Measurements from ENCODE around the gene CGNL1. TPM values are rescaled to one million over a fixed set of nuclear protein-coding genes. Genes with fewer than 3 reads are reported as not detected.

Gene CGNL1
- total RNA-seq, 1 donor from 2014 or later = 2.8 TPM

- no peak for TF ChIP-seq CTCF (IDR thresholded peaks at IDR 0.05; ENCODE audit: insufficient read depth, low read length, poor library complexity, severe bottlenecking)
- Histone ChIP-seq H3K36me3 (ENCODE audit: control insufficient read depth, insufficient read depth, low read length) (no peaks in the 10 kb centered on the region), H3K27me3 (ENCODE audit: control insufficient read depth, insufficient read depth, low read length) (no peaks in the 10 kb centered on the region), H3K4me3 (ENCODE audit: low read depth, low read length) (no peak overlapping the region)
- no peak for DNase-seq (ENCODE audit: low read depth)
Observed at GRCh38 chr15:57405133-57405532, 28.8 kb downstream of the CGNL1 start.

- no peak overlapping the region for H3K4me3 ChIP-seq (ENCODE audit: low read depth, low read length)
- no peak for TF ChIP-seq CTCF (IDR thresholded peaks at IDR 0.05; ENCODE audit: insufficient read depth, low read length, poor library complexity, severe bottlenecking)
- no peaks in the 10 kb centered on the region for H3K36me3 ChIP-seq (ENCODE audit: control insufficient read depth, insufficient read depth, low read length)
- no peak for DNase-seq (ENCODE audit: low read depth)
- H3K27me3 ChIP-seq (ENCODE audit: control insufficient read depth, insufficient read depth, low read length) = no peaks in the 10 kb centered on the region
Observed at GRCh38 chr15:57406062-57406772, 29.9 kb downstream of the CGNL1 start.

GRCh38 chr15:57410373-57410772 lies 34.1 kb downstream of the CGNL1 start:
- Histone ChIP-seq H3K36me3 (ENCODE audit: control insufficient read depth, insufficient read depth, low read length) (no peaks in the 10 kb centered on the region), H3K4me3 (ENCODE audit: low read depth, low read length) (no peak overlapping the region), H3K27me3 (ENCODE audit: control insufficient read depth, insufficient read depth, low read length) (no peaks in the 10 kb centered on the region)
- TF ChIP-seq CTCF (IDR thresholded peaks at IDR 0.05; ENCODE audit: insufficient read depth, low read length, poor library complexity, severe bottlenecking) = no peak
- DNase-seq (ENCODE audit: low read depth) = no peak

- DNase-seq (ENCODE audit: low read depth) = no peak
- Histone ChIP-seq H3K27me3 (ENCODE audit: control insufficient read depth, insufficient read depth, low read length) (no peaks in the 10 kb centered on the region), H3K36me3 (ENCODE audit: control insufficient read depth, insufficient read depth, low read length) (no peaks in the 10 kb centered on the region), H3K4me3 (ENCODE audit: low read depth, low read length) (no peak overlapping the region)
- TF ChIP-seq CTCF (IDR thresholded peaks at IDR 0.05; ENCODE audit: insufficient read depth, low read length, poor library complexity, severe bottlenecking) = no peak
Observed at GRCh38 chr15:57411945-57412768, 35.9 kb downstream of the CGNL1 start.

- H3K27me3 ChIP-seq (ENCODE audit: control insufficient read depth, insufficient read depth, low read length) = no peaks in the 10 kb centered on the region
Observed at GRCh38 chr15:57415602-57416001, 39.3 kb downstream of the CGNL1 start.

More at GRCh38 chr15:57415602-57416001, 39.3 kb downstream of the CGNL1 start:
- no peak overlapping the region for H3K4me3 ChIP-seq (ENCODE audit: low read depth, low read length)
- H3K36me3 ChIP-seq (ENCODE audit: control insufficient read depth, insufficient read depth, low read length) = no peaks in the 10 kb centered on the region
- no peak for DNase-seq (ENCODE audit: low read depth)
- TF ChIP-seq CTCF (IDR thresholded peaks at IDR 0.05; ENCODE audit: insufficient read depth, low read length, poor library complexity, severe bottlenecking) = no peak

Data from kidney epithelial cell (primary cell).